ENCODE results near the gene NASP.

GRCh38 chr1:45569962-45570581 is 13.8 kb upstream of the NASP start:
- TF ChIP-seq CTCF (IDR thresholded peaks at IDR 0.05) (peak; percentile 98), TP53 (CRISPR knock-in tag; IDR thresholded peaks at IDR 0.05) (no peak), STAT6 (CRISPR knock-in tag; conservative IDR thresholded peaks at IDR 0.05; ENCODE audit: low read depth) (no peak), MAX (CRISPR knock-in tag; IDR thresholded peaks at IDR 0.05) (no peak), RELA (CRISPR knock-in tag; IDR thresholded peaks at IDR 0.05; ENCODE audit: borderline replicate concordance) (no peak), E2F4 (CRISPR knock-in tag; IDR thresholded peaks at IDR 0.05; ENCODE audit: borderline replicate concordance, low read depth) (no peak), GRHL2 (CRISPR knock-in tag; IDR thresholded peaks at IDR 0.05; ENCODE audit: insufficient replicate concordance, severe bottlenecking) (no peak), EMX1 (CRISPR knock-in tag; IDR thresholded peaks at IDR 0.05) (no peak), CREB1 (CRISPR knock-in tag; IDR thresholded peaks at IDR 0.05) (no peak), ZNF232 (CRISPR knock-in tag; IDR thresholded peaks at IDR 0.05) (no peak), SP1 (CRISPR knock-in tag; conservative IDR thresholded peaks at IDR 0.05) (no peak; the same call in 1 of the 2 replicates), GTF2I (CRISPR knock-in tag; conservative IDR thresholded peaks at IDR 0.05) (no peak)
- TF ChIP-seq, protein P1, sequence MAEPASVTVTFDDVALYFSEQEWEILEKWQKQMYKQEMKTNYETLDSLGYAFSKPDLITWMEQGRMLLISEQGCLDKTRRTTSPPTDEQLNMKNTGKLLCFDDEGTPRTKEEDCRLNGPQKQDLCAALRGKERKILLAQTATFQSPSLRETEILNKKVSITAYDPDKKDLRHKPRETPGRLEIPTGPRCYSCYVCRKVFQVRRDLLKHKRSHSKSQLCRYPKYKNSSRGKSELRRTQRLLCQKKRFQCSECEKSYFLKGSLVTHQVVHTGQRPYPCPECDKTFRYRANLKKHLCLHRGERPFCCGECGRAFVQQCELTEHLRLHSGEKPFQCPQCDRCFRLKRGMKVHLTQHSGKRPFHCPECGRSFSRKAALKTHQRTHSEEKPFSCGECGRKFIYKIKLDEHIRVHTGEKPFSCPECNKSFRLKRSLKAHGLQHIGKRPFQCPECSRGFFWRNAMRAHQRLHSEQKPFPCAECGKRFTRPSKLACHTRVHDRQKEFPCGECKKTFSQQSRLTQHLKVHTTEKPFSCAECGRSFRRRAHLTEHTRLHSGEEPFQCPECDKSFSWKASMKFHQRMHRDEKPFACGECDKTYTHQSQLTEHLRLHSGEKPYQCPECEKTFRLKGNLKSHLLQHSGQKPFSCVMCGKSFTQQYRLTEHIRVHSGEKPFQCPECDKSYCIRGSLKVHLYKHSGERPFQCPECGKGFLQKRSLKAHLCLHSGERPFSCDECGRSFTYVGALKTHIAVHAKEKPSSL (CRISPR knock-in tag; conservative IDR thresholded peaks at IDR 0.05) = no peak

Measured in WTC11 (cell line).